GM20431 (cell line): Measurements from ENCODE around the gene CD63.

Experiments used
- in situ Hi-C: fragments of 300-500 bp; cut with MseI, MboI; formaldehyde crosslinking; loops from one replicate; pipeline ENCODE4 v1.15.0; 2020; ENCODE audit warnings: low sequenced_read_pairs; ENCODE audit not compliant: unreplicated experiment

CD63 gene

GRCh38 chr12:55708695-55709233, 20.0 kb downstream of the CD63 start:
- in situ Hi-C loops = no loop called here

GRCh38 chr12:55707841-55708694, 20.7 kb downstream of the CD63 start, which contains the start of gene ITGA7:
ITGA7 (minus strand) TSS chr12:55707904; CDS start chr12:55707682, 222 bp downstream.
- in situ Hi-C loops = no loop called here

GRCh38 chr12:55707219-55707671, 21.6 kb downstream of the CD63 start:
- in situ Hi-C loops = no loop called here

- in situ Hi-C loops = no loop called here
Measured at GRCh38 chr12:55706568-55707218, 22.1 kb downstream of the CD63 start.

GRCh38 chr12:55705782-55706402, 22.9 kb downstream of the CD63 start:
- in situ Hi-C loops = no loop called here

- in situ Hi-C loops = no loop called here
Measured at GRCh38 chr12:55704824-55705718, 23.7 kb downstream of the CD63 start.

- in situ Hi-C loops = no loop called here
Measured at GRCh38 chr12:55703901-55704761, 24.7 kb downstream of the CD63 start.

GRCh38 chr12:55703288-55703687, 25.5 kb downstream of the CD63 start:
- in situ Hi-C loops = no loop called here

- in situ Hi-C loops = no loop called here
Measured at GRCh38 chr12:55702861-55703260, 25.9 kb downstream of the CD63 start.

GRCh38 chr12:55700255-55701018, 28.4 kb downstream of the CD63 start:
- in situ Hi-C loops = no loop called here

GRCh38 chr12:55699471-55700055, 29.2 kb downstream of the CD63 start:
- in situ Hi-C loops = no loop called here

- in situ Hi-C loops = no loop called here
Measured at GRCh38 chr12:55698965-55699364, 29.8 kb downstream of the CD63 start.

GRCh38 chr12:55698241-55698955, 30.4 kb downstream of the CD63 start:
- in situ Hi-C loops = no loop called here

- in situ Hi-C loops = no loop called here
Measured at GRCh38 chr12:55697686-55698085, 31.1 kb downstream of the CD63 start.

GRCh38 chr12:55696796-55697462, 31.9 kb downstream of the CD63 start:
- in situ Hi-C loops = no loop called here

GRCh38 chr12:55696141-55696540, 32.7 kb downstream of the CD63 start:
- in situ Hi-C loops = no loop called here

- in situ Hi-C loops = no loop called here
Measured at GRCh38 chr12:55695349-55695748, 33.5 kb downstream of the CD63 start.
